NCI-H526 treated with DMSO at 0.1 percent for 48 hours (cell line): Measurements from ENCODE around the gene ACOX3.

ENCODE experiments used
- DNase-seq: peaks from one replicate; lab custom pipeline; 2025; lab: John Stamatoyannopoulos, UW

ACOX3 gene

DNA sequence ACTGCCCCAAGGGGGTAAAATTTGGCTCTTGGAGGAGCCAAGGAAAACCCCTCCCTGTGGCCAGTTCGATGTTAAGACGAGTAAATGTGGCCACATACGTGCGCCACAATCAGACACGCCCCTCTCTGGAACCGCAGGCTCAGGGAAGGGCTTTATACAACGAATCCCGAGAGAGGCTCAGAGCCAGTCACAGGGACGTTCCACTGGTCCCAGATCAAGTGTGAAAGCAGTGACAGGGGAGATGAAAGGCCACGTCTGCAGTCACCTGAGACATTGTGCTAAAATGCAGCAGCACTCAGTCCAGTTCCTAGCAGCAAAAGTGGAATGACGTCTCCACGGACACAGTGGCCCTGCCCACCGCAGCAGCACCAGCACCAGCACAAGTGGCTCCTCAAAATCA, 68.0 kb downstream of the ACOX3 start:
- no peak for DNase-seq

DNA sequence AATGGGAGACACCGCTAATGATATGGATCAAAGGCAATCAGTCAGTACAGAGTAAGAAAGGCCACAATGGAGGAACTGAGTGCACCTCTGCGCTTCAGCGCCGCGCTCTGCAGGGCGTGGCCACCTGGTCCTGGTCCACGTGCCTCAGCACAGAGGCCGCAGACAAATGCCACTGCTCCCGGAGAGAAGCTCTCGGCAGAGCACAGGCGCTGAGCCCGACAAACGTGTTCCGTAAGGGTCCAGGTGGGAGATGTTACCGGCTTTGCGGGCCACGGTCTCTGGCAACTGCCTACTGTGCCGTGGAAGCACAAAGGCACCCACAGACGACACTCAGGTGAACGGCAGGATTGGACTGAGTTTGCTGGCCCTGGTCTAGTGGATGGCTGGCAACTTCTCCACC, 68.9 kb downstream of the ACOX3 start:
- no peak for DNase-seq

DNA sequence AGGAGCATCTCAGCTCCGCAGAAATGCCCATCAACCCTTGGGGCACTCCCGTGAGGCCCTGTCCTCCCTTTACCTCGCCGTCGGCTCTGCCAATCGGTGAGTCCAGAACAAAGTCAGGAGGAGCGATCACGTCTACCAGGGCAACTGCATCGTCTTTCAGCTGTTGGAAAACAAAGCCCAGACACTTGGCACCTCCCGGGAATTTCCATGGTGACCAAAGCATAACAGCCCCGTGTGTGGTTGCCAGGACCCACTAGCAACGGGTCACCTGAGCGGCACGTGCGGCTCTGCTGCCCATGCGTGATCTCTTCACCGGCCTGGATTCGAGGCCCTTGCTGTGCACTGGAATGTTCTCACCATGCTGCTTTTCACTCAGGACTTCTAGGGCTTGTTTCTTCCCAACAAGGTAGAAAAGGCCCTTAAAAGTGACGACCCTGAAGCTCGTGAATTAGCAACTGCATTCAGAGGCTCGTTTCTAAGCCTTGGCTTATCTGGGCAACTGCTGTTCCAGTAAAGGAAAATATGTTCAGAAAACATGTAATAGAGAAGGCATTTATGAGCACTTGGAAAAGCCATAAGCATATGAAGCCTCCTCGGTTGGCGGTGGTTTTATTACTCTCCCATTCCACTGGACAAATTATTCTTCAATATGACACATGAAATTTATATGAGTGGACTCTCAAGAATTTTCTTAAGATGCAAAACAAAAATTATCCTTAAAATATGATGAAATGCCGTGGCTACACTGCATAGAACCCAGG, 69.5 kb downstream of the ACOX3 start:
- DNase-seq = no peak

GRCh38 chr4:8370106-8370787, 70.3 kb downstream of the ACOX3 start:
- DNase-seq = no peak

GRCh38 chr4:8369426-8370105, 71.0 kb downstream of the ACOX3 start:
- no peak for DNase-seq

DNA sequence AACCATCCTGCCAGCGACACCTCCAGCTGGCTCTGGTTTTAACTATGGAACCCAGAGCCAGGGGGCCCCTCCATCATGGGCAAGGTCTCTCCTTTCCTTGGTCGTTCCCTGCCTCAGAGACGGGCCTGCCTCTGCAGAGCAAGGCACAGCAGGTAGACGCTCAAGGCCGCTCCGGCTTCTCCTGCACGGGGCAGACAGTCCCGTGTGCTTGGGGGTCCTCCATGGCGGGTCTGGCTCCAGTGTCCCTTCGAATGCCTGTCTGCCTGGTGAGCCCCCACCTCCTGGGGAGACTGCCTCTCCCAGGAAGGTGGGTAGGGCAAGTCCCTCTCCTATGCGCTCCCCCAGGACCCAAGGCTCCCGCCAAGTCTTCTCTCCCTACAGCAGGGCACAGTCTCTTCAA, 71.5 kb downstream of the ACOX3 start:
- DNase-seq = no peak

- DNase-seq = no peak
Observed at GRCh38 chr4:8368061-8368481, 72.5 kb downstream of the ACOX3 start.

- DNase-seq = no peak
Observed at GRCh38 chr4:8366601-8367000, 73.9 kb downstream of the ACOX3 start.

DNA sequence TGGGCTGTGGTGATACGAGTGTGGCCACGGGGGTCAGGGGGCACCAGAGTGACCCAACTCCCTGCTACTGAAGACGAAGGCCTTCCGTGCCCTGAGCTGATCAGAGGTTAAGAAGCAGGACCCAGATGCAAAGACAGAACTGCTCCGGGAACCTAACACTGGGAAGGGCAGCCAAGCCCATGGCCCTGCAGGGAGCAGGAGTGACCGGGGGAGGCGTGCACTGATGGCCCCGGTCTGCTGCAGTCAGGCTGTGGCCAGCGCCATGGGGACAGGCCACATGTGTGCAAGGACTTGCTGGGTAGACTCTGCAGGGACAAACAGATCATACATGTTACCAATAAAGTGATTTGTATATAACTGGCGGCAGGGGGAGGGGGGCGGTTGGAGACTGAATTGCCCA, 74.6 kb downstream of the ACOX3 start:
- DNase-seq = no peak

DNA sequence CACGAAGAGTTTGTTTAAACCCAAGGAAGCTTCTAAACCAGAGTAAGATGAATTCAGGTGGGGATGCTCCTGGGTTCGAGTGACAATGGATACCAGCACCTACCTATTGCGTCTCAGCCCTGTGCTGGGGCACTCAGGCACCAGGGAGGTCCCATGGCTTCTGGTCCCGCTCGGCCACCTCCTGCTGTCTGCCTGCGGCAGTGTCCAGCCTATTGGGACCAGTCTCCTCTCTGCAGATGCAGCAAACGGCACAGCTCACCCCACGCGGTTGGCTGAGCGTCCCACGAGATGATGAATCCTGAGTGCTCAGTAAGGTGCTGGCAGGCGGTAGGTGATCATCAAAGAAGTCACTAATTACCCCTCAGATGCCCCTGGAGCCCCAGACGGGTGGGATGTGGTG, 75.2 kb downstream of the ACOX3 start:
- no peak for DNase-seq

- DNase-seq = no peak
Observed at GRCh38 chr4:8364848-8365350, 75.6 kb downstream of the ACOX3 start.

- no peak for DNase-seq
Observed at GRCh38 chr4:8364141-8364540, 76.4 kb downstream of the ACOX3 start.

DNA sequence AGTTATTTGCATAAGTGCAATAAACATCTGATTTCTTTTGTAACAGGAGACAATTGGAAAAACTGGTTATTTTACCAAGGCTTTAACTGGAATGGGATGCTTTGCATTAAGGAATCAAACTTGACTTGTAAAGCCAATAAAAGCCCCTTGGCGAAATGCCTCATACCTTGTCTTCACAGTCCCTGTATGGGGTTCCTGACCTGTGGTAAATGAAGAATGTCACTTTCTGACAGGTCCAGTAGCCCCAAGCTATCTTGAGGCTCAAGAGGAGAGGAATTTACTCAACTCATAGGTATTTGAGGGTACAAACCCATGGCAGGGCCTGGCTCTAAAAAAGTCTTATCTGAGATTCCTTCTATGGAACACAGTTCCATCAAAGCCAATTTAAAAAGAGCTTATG, 78.0 kb downstream of the ACOX3 start:
- DNase-seq = no peak

DNA sequence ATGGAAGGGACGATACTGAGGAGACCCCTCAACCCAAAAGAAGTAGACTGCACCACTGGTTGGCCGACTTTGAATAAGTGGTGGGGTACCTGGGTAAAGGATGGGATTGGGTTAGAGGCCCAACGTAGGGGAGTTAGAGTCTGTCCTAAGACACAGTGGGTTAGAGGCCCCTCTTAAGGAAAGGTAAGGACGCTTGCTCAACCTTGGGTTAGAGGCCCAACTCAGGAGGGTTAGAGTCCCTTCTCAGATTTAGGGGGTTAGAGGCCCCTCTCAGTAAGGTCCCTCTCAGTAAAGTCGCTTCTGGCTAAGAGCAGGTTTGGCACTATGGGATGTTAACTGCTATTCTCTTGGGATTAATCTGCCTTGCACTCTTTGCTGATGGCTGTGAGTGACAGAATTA, 81.3 kb downstream of the ACOX3 start:
- DNase-seq = no peak

DNA sequence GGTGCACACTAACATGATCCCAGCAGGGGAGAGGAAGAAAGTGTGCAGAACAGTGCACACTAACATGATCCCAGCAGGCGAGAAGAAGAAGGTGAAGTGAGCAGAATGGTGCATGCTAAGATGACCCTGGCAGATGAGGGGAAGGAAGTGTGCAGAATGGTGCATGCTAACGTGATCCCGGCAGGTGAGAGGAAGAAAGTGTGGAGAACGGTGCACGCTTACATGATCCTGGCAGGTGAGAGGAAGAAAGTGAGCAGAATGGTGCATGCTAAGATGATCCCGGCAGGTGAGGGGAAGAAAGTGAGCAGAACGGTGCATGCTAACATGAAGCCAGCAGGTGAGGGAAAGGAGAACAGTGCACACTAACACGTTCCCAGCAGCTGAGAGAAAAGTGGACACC, 83.7 kb downstream of the ACOX3 start:
- no peak for DNase-seq

DNA sequence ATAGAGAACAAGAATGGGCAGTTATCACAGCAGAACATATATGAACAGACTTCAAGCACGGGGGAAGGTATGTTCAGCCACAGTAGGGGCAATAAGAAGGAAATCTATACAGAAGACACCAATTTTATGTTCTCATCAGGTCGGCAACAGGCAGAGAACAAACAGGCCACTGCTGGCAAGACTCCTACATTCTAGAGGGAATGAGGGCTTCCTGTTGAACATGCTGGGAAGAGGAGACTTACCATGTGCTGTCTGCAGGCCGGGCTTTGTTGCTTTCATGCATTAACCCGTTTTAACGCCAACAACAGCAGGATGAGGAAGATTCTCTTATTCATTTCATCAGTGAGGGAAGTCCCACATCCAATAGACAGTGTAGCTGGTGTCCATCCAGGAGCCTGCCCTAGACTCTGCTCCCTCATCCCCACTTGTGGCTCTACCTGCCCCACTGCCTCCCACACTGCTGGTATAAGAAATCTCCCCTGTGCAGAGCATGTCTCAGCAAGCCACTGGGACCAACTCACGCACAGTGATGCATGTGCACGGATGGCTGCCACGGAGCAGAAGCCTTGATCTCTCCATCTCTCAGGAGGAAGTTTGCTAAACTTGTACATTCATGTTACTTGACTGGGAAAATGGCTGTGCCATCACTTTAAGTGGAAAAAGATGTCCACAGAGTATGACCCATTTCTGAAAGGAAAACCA, 84.5 kb downstream of the ACOX3 start:
- DNase-seq = no peak

DNA sequence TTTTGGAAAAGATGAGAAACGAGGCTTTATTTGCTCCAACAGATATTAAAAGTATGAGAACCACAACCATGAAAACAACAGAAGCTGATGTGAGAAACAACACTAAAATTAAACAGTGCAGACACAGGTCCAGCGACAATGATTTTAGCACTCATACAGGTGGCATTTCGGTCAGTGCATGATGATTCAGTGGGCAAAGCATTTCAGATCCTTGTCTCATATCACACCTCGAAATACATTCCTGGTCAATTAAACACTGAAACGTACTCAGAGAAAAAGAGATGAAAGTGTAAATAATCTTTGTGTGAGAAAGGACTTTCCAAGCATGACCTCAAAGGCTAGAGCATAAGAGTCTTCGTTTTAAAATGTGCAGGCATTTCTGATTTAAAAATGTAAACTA, 85.2 kb downstream of the ACOX3 start:
- DNase-seq = no peak

DNA sequence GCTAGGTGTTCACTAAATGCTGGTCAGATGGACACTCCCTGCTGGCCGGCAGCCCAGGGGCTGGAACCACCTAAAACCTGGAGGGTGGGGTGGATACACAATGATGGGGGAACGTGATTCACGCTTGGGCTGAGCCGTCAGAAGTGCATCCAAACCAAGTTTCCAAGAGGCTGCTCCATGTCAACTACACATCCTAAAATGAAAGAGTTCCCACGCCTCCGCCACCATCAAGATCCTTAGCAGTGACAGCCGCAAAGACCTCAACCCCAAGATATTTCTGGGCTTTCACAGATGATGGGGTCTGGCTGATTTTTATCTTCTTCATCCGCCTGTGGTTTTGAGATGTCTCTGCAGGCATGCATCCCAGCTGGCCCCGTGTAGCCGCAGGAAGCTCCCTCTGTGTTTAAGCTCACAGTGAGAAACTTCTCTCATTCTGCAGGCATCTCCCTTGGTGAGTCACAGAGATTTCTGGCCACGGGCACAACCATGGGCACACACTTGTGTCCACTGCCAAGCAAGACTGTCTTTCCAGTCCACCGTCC, 86.5 kb downstream of the ACOX3 start:
- no peak for DNase-seq

- no peak for DNase-seq
Observed at GRCh38 chr4:8353158-8353669, 87.3 kb downstream of the ACOX3 start.

DNA sequence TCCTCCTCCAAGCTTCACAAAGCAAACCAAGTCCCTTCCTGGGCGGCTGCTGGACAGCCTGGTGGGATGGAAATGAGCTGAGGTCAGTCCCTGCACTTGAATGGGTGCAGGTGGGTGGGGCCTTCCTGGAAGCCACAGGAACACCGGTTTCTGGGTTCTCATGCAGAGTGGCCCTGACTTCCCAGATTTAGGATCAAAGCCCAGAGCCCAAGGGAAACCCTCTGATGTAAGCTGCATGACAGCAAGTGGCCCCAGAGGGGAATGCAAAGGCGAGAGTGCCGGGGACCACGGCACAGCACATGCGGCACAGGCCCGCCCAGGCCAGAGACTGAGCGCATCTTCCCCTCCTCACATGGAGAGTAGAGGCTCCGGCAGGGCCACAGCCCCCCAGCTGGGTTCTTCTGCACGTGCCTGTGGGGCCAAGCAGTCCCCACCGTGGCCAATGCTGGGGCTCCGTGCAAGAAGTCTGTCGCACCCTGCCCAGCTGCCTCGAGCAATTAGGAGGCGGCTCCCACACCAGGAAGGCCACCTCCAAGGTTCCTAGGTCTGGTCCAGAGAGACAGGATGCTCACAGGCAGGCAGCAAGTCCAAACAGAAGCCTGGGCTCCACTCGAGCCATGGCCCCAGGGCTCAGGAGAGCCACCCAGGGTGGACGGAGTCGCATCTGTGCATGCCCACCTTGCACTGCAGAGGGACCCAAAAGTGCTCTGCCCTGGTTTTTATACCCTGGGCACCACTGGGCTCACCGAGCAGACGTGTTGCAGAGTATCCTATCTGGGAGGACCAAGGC, 88.0 kb downstream of the ACOX3 start:
- DNase-seq = no peak

DNA sequence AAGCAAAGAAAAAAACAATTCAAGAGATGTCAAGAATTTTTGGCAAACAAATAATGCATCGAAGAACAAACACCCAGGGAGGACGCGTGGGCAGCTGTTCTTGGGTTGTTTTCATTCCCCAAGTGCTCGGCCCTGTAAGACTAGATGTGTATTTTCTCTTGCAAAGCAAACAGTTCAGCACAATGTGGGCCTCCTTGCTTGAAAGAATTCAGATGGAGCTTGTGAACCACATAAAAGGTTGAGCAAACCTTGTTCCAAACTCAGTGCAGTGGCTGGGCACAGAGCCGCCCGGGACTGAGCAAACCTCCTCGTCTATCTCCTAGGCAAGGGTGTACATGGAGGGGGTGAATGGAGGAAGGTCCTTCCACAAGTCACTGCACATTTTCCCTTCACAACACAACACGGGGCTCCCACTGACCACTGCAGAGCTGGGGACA, 88.6 kb downstream of the ACOX3 start:
- DNase-seq = no peak
